ENCODE data around the gene CANX. TPM values are rescaled to one million over a fixed set of nuclear protein-coding genes. Genes with fewer than 3 reads are reported as not detected.
A peak's percentile ranks its signal among the peaks of the same experiment; 100 is the strongest.
"Not testable (repeated sequence)": the region's sequence is repeated elsewhere in the genome, so short reads cannot be mapped to it uniquely, and the experiment has no call there.

CANX gene
- total RNA-seq, 1 donor from 2014 or later, result 414 TPM

DNA sequence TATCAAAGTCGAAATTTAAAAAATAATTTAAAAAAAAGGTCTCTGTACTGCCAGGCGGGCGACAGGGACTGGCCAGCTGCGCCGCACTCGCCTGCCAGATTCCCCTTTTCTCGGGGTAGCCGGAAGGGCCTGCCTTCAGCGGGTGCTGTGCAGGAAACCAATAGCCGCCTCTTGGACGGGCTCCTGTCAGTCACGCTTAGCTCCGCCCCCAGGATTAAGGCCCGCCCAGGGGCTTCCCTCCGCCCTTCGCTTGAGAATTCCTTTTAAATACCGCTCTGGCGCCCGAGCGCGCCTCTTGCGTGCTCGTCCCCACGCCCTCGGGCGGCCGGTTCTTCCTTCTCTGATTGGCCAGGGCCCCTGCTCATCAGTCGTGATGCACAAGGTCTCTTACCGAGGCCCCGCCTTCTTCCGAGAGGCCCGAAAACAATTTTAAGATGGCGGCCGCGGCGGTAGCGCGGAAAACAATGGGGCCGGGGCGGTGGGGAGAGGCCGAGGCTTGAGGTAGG is 33.7 kb downstream of the CANX start, which contains the start of gene MAML1:
Gene MAML1 (plus strand): TSS at position 411 of the 506 bp plus-strand sequence. CDS start 291 bp downstream, outside the sequence.
- DNase-seq, result peak; percentile 100
- peaks cover 55% of the 10 kb centered on the region for H3K4me1 ChIP-seq
- H3K27ac ChIP-seq (replicated peaks), result peak within 1 kb of the TSS; percentile 96
- TF ChIP-seq, protein P1, sequence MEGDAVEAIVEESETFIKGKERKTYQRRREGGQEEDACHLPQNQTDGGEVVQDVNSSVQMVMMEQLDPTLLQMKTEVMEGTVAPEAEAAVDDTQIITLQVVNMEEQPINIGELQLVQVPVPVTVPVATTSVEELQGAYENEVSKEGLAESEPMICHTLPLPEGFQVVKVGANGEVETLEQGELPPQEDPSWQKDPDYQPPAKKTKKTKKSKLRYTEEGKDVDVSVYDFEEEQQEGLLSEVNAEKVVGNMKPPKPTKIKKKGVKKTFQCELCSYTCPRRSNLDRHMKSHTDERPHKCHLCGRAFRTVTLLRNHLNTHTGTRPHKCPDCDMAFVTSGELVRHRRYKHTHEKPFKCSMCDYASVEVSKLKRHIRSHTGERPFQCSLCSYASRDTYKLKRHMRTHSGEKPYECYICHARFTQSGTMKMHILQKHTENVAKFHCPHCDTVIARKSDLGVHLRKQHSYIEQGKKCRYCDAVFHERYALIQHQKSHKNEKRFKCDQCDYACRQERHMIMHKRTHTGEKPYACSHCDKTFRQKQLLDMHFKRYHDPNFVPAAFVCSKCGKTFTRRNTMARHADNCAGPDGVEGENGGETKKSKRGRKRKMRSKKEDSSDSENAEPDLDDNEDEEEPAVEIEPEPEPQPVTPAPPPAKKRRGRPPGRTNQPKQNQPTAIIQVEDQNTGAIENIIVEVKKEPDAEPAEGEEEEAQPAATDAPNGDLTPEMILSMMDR (IDR thresholded peaks at IDR 0.05; ENCODE audit: borderline replicate concordance), result no peak
- peaks cover 36% of the 10 kb centered on the region for H3K36me3 ChIP-seq
- H3K4me3 ChIP-seq, result peak within 1 kb of the TSS; percentile 84
- H3K27me3 ChIP-seq (ENCODE audit: low read depth), result no peaks in the 10 kb centered on the region
- intact Hi-C loops (cut with micrococcal nuclease), result no loop called here
- H3K9me3 ChIP-seq (replicated peaks), result no peaks in the 10 kb centered on the region

DNA sequence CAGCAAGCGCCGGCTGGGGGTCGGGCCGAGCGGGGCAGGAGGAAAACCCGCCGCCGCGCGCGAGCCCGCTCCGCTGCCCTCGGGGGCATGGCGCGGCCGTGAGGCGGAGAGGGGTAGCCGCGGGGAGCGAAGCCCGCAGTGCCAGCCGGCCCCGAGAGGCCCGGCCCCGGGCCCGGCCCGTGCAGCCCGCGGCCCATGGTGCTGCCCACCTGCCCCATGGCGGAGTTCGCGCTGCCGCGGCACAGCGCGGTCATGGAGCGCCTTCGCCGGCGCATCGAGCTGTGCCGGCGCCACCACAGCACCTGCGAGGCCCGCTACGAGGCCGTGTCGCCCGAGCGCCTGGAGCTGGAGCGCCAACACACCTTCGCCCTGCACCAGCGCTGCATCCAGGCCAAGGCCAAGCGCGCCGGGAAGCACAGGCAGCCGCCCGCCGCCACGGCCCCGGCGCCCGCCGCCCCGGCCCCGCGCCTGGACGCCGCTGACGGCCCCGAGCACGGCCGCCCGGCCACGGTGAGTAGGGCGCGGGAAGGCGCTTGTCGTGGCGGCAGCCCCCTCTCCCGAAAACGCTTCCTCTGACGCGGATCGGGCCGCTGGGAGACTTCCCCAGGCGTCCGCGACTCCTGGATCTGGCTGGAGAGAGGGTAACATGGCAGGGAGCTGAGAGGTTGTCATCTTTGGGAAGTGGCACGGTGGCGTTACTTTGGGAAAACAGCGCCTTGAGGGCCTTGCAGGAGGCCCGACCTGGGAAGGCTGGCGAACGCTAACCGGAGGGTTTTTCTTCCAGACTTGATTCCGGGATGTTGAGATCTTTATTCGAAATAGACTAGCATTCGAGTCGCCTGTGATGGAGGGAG is 34.4 kb downstream of the CANX start:
- Histone ChIP-seq H3K4me3 (peak overlapping the region; percentile 84), H3K27ac (replicated peaks) (peak overlapping the region; percentile 96), H3K27me3 (ENCODE audit: low read depth) (no peaks in the 10 kb centered on the region), H3K4me1 (peaks cover 62% of the 10 kb centered on the region), H3K36me3 (peaks cover 29% of the 10 kb centered on the region), H3K9me3 (replicated peaks) (no peaks in the 10 kb centered on the region)
- TF ChIP-seq, protein P1 (IDR thresholded peaks at IDR 0.05; ENCODE audit: borderline replicate concordance), result no peak
- DNase-seq, result peak; percentile 34
- intact Hi-C loops (cut with micrococcal nuclease), result no loop called here

- H3K4me1 ChIP-seq, result peaks cover 68% of the 10 kb centered on the region
- intact Hi-C loops (cut with micrococcal nuclease), result no loop called here
Observed at GRCh38 chr5:179733772-179734126, 35.0 kb downstream of the CANX start.

DNA sequence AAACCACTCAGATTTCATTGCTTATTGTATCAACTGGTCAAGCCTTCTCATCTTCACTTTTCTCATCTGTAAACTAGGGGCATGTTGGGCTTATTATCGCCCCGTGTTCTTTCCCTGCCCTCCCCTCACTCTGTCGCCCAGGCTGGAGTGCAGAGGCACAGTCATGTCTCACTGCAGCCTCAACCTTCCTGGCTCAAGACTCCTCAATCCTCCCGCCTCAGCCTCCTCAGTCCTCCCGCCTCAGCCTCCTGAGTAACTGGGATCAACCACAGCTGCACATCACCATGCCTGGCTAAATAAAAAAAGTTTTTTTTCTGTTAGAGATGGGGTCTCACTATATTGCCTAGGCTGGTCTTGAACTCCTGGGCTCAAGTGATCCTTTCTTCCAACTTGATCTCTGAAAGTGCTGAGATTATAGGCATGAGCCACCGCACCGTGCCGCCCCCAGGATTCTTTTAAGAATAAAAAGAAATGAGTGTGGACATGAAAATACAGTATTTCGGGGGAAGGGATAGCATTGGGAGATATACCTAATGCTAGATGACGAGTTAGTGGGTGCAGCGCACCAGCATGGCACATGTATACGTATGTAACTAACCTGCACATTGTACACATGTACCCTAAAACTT is 35.9 kb downstream of the CANX start:
- peak overlapping the region; percentile 84 for H3K4me3 ChIP-seq
- H3K36me3 ChIP-seq, result peaks cover 21% of the 10 kb centered on the region
- TF ChIP-seq, protein P1 (IDR thresholded peaks at IDR 0.05; ENCODE audit: borderline replicate concordance), result no peak
- peaks cover 77% of the 10 kb centered on the region for H3K4me1 ChIP-seq
- DNase-seq, result no peak
- no peaks in the 10 kb centered on the region for H3K27me3 ChIP-seq (ENCODE audit: low read depth)
- intact Hi-C loops (cut with micrococcal nuclease), result no loop called here
- H3K27ac ChIP-seq (replicated peaks), result peak overlapping the region; percentile 96
- H3K9me3 ChIP-seq (replicated peaks), result no peaks in the 10 kb centered on the region

More at GRCh38 chr5:179733772-179734126, 35.0 kb downstream of the CANX start:
- TF ChIP-seq, protein P1 (IDR thresholded peaks at IDR 0.05; ENCODE audit: borderline replicate concordance), result no peak
- no peak for DNase-seq
- Histone ChIP-seq H3K9me3 (replicated peaks) (no peaks in the 10 kb centered on the region), H3K4me3 (peak overlapping the region; percentile 84), H3K27ac (replicated peaks) (peak overlapping the region; percentile 96), H3K36me3 (peaks cover 28% of the 10 kb centered on the region), H3K27me3 (ENCODE audit: low read depth) (no peaks in the 10 kb centered on the region)

GRCh38 chr5:179738742-179739141 is 40.0 kb downstream of the CANX start:
- TF ChIP-seq, protein P1 (IDR thresholded peaks at IDR 0.05; ENCODE audit: borderline replicate concordance), result no peak
- peaks cover 83% of the 10 kb centered on the region for H3K4me1 ChIP-seq

DNA sequence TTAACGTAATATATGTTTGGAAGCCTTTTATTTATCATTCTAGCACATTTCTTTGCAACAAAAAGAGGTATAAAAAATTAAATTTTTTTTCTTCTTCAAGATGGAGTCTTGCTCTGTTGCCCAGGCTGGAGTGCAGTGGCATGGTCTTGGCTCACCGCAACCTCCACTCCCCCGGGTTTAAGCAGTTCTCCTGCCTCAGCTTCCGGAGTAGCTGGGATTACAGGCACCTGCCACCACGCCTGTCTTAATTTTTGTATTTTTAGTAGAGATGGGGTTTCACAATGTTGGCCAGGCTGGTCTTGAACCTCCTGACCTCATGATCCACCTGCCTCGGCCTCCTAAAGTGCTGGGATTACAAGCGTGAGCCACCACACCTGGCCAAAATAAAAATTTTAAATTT is 45.3 kb downstream of the CANX start:
- intact Hi-C loops (cut with micrococcal nuclease); H3K9me3 ChIP-seq (replicated peaks); H3K4me3 ChIP-seq; H3K36me3 ChIP-seq; H3K27ac ChIP-seq (replicated peaks); DNase-seq; H3K27me3 ChIP-seq (ENCODE audit: low read depth): not testable (repeated sequence)
- H3K4me1 ChIP-seq, result peaks cover 64% of the 10 kb centered on the region

More at GRCh38 chr5:179738742-179739141, 40.0 kb downstream of the CANX start:
- H3K27ac ChIP-seq (replicated peaks), result no peak overlapping the region
- peaks cover 7% of the 10 kb centered on the region for H3K36me3 ChIP-seq
- no peak overlapping the region for H3K4me3 ChIP-seq
- H3K9me3 ChIP-seq (replicated peaks), result no peaks in the 10 kb centered on the region
- H3K27me3 ChIP-seq (ENCODE audit: low read depth), result no peaks in the 10 kb centered on the region
- intact Hi-C loops (cut with micrococcal nuclease), result no loop called here
- DNase-seq, result no peak
